Fibroblast of skin of back (primary cell): ENCODE data around the gene TRIM72.
"Not testable (repeated sequence)": the region's sequence is repeated elsewhere in the genome, so short reads cannot be mapped to it uniquely, and the experiment has no call there.

Source experiments
- DNase-seq: peaks from one replicate; pipeline ENCODE4 v3.0.0-alpha.2; 2013

The TRIM72 gene

GRCh38 chr16:31191697-31192428 lies 22.1 kb upstream of the TRIM72 start:
- no peak for DNase-seq

GRCh38 chr16:31192856-31193642 lies 20.9 kb upstream of the TRIM72 start:
- no peak for DNase-seq

GRCh38 chr16:31193874-31194273 lies 20.0 kb upstream of the TRIM72 start:
- DNase-seq, result no peak

- no peak for DNase-seq
These were observed 19.0 kb upstream of the TRIM72 start for GRCh38 chr16:31194898-31195297.

GRCh38 chr16:31195861-31196260 lies 18.1 kb upstream of the TRIM72 start:
- DNase-seq, result not testable (repeated sequence)

- DNase-seq, result no peak
These were observed 17.4 kb upstream of the TRIM72 start for GRCh38 chr16:31196324-31197088.

DNA sequence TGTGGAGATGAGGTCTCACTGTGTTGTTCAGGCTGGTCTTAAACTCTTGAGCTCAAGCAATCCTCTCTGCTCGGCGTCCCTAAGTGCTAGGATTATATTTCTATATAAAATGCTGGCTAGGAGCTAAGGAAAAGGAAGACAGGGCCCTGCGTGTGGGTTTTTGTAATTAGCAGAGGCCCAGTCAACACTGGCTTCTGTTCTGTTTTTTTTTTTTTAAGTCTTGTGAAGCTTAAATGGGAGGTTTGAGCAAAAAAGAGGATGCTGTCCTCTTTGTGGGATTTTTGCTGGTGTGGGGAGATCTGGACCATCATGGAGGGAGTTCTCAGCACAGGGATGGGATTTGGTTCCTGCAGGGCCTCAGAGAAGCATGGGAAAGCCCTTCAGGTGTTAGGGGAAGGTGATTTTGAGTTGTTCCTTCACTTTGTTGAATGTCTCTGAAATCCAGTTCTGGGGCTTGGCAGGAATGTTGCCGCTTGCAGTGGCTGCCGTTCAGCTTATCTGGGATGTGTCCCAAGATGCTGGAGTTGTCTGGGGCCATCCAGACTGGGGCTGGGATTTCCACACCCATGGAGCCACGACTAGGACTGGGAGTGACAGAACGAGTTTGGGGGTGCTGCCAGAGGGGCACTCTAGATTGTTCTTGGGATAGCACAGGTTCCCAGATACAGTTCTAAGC lies 15.6 kb upstream of the TRIM72 start:
- no peak for DNase-seq

- DNase-seq, result no peak
These were observed 14.4 kb upstream of the TRIM72 start for GRCh38 chr16:31199430-31200041.

GRCh38 chr16:31200111-31200510 lies 13.8 kb upstream of the TRIM72 start:
- DNase-seq, result not testable (repeated sequence)

DNA sequence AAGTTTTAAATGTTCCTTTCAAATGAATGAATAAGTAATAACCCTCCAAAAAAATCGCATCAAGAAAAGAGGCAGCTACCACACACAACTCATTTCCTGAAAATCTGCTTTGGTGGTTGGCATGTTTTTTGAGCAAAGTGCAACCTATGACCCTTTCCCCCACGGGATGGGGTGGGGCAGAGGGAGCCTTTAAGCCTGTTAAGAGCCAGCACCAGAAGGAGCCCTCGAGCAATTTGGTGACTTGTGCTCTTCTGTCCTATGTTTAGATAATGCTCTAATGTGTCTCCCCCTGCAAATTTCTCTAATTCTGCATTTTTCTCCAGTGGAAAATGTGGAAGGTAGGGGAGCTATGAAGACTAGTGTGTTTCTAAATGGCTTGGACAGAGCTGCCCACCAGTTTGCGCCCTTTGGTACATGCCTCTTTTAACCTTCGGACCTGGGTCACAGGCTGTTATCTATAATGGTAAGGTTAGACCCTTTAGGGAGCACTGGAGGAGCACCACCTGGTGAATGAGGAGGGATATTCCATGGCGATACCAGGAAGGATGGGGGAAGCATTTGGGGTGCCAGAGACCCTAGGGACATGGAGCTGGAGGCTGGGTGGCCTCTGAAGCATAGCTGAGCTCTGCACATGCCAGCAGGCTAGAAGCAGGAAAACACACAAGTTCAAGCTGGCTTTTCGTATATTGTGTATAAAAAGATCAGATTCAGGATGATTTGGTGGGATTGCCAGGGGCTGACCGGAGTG lies 12.9 kb upstream of the TRIM72 start:
- DNase-seq, result peak; percentile 33

- no peak for DNase-seq
These were observed 12.1 kb upstream of the TRIM72 start for GRCh38 chr16:31201582-31202413.

DNA sequence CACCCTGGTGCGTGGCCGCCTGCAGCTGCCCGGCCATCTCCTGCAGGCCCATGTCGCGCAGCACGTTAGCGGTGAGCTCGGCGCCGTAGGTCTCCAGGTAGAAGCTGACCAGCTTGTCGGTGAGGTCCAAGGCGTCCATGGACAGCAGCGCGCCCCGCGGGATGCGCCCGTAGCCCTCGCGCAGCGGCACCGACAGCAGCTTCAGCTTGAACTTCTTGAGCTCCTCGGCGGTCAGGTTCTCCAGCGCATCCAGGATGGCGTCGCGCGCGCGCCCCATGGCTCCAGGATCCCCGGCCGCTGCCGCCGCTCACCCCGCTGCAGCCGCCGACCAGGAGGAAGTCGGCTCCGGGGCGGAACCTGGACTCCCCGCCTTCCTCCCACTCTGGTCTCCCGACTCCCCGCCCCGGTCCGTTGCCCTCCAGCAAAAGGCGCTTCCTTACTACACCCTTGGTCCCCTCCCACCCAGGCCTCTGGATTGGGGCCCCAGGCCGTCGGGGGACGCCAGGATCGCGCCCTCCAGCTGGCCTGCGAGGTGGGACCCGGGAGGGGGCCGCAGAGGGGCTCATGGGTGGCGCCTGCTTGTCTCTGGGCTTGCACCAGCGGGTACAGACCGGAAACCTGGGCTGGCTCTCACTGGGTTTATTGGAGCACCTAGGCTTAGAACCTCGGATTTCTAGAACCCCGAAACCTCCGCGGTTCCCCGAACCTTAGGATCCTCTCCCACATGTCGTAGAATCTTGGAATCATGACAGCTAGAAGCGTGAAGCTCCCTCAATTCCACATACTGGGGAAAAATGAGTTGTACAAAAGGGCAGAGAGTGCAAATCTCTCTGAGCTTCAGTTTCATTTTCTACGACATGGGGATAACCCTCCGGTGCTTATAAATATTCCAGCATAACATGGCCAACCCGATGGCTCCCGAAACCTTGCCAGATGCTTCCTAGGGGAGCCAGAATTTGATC lies 11.2 kb upstream of the TRIM72 start, which contains the start of gene PYCARD:
Gene PYCARD, minus strand, starts transcription at position 347 of the 962 bp plus-strand sequence. Its CDS starts 70 bp downstream, at position 277.
- peak; percentile 28 for DNase-seq

DNA sequence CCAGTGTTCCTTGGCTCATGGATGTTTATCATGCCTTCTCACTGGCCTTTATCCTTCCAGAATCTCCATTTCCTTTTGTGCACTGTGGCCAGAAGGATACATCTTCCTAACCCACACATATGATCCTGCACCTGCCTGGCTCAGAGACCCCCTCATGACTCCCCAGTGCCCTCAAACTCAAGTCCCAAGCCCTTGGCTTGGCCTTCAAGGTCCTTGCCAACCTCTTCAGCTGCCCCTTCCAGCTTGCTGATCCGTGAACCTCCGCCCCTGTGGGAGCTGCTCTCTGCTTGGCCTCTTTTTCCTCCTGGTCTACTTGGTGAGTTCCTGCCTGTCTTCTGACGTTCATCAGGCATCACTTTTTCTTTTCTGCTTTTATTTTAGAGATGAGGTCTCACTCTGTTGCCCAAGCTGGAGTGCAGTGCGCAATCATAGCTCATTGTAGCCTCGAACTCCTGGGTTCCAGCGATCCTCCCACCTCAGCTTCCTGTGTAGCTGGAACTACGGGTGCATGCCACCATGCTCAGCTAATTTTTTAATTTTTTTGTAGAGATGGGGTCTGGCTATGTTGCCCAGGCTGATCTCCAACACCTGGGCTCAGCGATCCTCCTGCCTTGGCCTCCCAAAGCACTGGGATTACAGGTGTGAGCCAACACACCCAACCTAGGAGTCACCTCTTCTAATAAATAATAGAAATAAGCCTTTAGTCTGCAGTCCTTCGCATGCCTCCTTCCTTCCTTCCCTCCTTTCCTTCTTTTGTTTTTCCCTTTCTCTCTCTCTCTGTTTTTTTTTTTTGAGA lies 8.8 kb upstream of the TRIM72 start:
- no peak for DNase-seq

DNA sequence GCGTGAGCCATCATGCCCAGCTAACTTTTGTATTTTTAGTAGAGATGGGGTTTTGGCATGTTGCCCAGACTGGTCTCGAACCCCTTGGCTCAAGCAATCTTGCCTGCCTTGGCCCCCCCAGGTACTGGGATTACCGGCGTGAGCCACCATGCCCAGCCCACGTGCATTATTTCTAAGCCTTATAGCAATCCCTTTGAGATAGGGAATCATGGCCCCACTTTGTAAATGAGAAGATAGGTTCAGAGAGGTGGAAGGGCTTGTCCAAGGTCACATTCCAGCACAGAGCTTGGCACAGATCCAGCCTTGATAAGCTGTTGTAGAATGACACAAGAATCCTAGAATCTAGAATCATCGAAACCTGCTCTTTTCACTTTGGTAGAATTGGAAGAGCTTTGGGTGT lies 7.1 kb upstream of the TRIM72 start:
- no peak for DNase-seq

- no peak for DNase-seq
These were observed 577 bp upstream of the TRIM72 start for GRCh38 chr16:31213342-31213741.

GRCh38 chr16:31214708-31215286 lies 878 bp downstream of the TRIM72 start:
- DNase-seq, result no peak

- DNase-seq, result peak; percentile 44
These were observed 1.6 kb downstream of the TRIM72 start for GRCh38 chr16:31215287-31216162.
